ENCODE data around the gene PRLHR. TPM values are rescaled to one million over a fixed set of nuclear protein-coding genes. Genes with fewer than 3 reads are reported as not detected.

Gene PRLHR
- total RNA-seq, 1 experiment from 2014 or later, result not detected

- TF ChIP-seq AFF4 (CRISPR knock-in tag; IDR thresholded peaks at IDR 0.05; ENCODE audit: borderline replicate concordance) (no peak), IRF1 (CRISPR knock-in tag; IDR thresholded peaks at IDR 0.05) (no peak), CDX4 (CRISPR knock-in tag; IDR thresholded peaks at IDR 0.05; ENCODE audit: borderline replicate concordance) (no peak), STAT6 (CRISPR knock-in tag; conservative IDR thresholded peaks at IDR 0.05; ENCODE audit: low read depth) (no peak), ETV6 (CRISPR knock-in tag; IDR thresholded peaks at IDR 0.05) (no peak)
Observed at GRCh38 chr10:118551535-118552100, 43.8 kb downstream of the PRLHR start (continued).

GRCh38 chr10:118547282-118547681 lies 48.2 kb downstream of the PRLHR start:
- Mint-ChIP-seq H3K4me3 (no peak overlapping the region), H3K27ac (peak overlapping the region; percentile 45; the same call in 1 of the 2 replicates), H3K9me3 (no peaks in the 10 kb centered on the region), H3K36me3 (no peaks in the 10 kb centered on the region), H3K4me1 (no peaks in the 10 kb centered on the region), H3K27me3 (ENCODE audit: low read depth) (no peaks in the 10 kb centered on the region; the same call in 1 of the 2 replicates)
- DNase-seq (ENCODE audit: low spot score) (no peak), ATAC-seq (no peak)
- ChIA-PET CTCF (interaction anchor here (0.8 to 1.4 kb wide), 3 partner anchors 17 to 174 kb away, joined by 3 to 4 read pairs (median 3); no protein-coding TSS in a partner anchor), POLR2A (no interaction called here)
- no peak for TF ChIP-seq MXD4 (CRISPR knock-in tag; IDR thresholded peaks at IDR 0.05; ENCODE audit: borderline replicate concordance)
- TF ChIP-seq ZNF416 (CRISPR knock-in tag; IDR thresholded peaks at IDR 0.05), result no peak
- TF ChIP-seq HMGA2 (CRISPR knock-in tag; IDR thresholded peaks at IDR 0.05), result no peak
- no peak for TF ChIP-seq HMGXB4 (CRISPR knock-in tag; IDR thresholded peaks at IDR 0.05)
- no peak for TF ChIP-seq SMAD4 (CRISPR knock-in tag; IDR thresholded peaks at IDR 0.05)

GRCh38 chr10:118546479-118546878 lies 49.0 kb downstream of the PRLHR start:
- POLR2A ChIA-PET, result no interaction called here
- Mint-ChIP-seq H3K27ac (no peak overlapping the region), H3K27me3 (ENCODE audit: low read depth) (no peaks in the 10 kb centered on the region; the same call in 1 of the 2 replicates), H3K36me3 (no peaks in the 10 kb centered on the region), H3K4me3 (no peak overlapping the region), H3K4me1 (no peaks in the 10 kb centered on the region), H3K9me3 (no peaks in the 10 kb centered on the region)
- DNase-seq (ENCODE audit: low spot score), result no peak
- CTCF ChIA-PET, result no interaction called here
- no peak for ATAC-seq
- TF ChIP-seq SP1 (CRISPR knock-in tag; conservative IDR thresholded peaks at IDR 0.05) (no peak), CTCF (IDR thresholded peaks at IDR 0.05) (no peak), NFYB (CRISPR knock-in tag; conservative IDR thresholded peaks at IDR 0.05; ENCODE audit: low read depth) (no peak), CREB1 (CRISPR knock-in tag; IDR thresholded peaks at IDR 0.05) (no peak), GABPB1 (CRISPR knock-in tag; IDR thresholded peaks at IDR 0.05) (no peak), AR (CRISPR knock-in tag; IDR thresholded peaks at IDR 0.05) (no peak), TEAD1 (CRISPR knock-in tag; IDR thresholded peaks at IDR 0.05) (no peak)
